Ectodermal cell (in vitro differentiated cells): Measurements from ENCODE around the gene MMD2.

Experiments used
- H3K27ac ChIP-seq: 2 replicates; pipeline ENCODE4 v1.7.0; 2013; ENCODE audit warnings: mild to moderate bottlenecking, low read depth, low read length; ENCODE audit not compliant: insufficient read depth, poor library complexity, severe bottlenecking
- H3K27me3 ChIP-seq: 2 replicates; pipeline ENCODE4 v1.7.0; 2013; ENCODE audit warnings: mild to moderate bottlenecking, low read length; ENCODE audit not compliant: insufficient read depth, control insufficient read depth, poor library complexity, severe bottlenecking
- H3K36me3 ChIP-seq: one replicate; pipeline ENCODE4 v1.7.0; 2013; ENCODE audit warnings: low read length; ENCODE audit not compliant: control insufficient read depth, insufficient read depth
- H3K4me1 ChIP-seq: one replicate; pipeline ENCODE4 v1.7.0; 2013; ENCODE audit warnings: low read length; ENCODE audit not compliant: control insufficient read depth, insufficient read depth
- H3K4me3 ChIP-seq: 2 replicates; pipeline ENCODE4 v1.7.0; 2013; ENCODE audit warnings: low read depth, low read length, control low read depth; ENCODE audit not compliant: insufficient read depth
- H3K9me3 ChIP-seq: 2 replicates; pipeline ENCODE4 v1.7.0; 2013; ENCODE audit warnings: mild to moderate bottlenecking, low read length, moderate library complexity; ENCODE audit not compliant: control insufficient read depth
- WGBS, 2 experiments: methylation state at CpG; one replicate each; pipeline ENCODE4 v1.1.7; 2013; ENCODE audit warnings: missing lambda C conversion rate in 2 of 2; 5-methylcytosine and 5-hydroxymethylcytosine counted together

MMD2 gene

DNA sequence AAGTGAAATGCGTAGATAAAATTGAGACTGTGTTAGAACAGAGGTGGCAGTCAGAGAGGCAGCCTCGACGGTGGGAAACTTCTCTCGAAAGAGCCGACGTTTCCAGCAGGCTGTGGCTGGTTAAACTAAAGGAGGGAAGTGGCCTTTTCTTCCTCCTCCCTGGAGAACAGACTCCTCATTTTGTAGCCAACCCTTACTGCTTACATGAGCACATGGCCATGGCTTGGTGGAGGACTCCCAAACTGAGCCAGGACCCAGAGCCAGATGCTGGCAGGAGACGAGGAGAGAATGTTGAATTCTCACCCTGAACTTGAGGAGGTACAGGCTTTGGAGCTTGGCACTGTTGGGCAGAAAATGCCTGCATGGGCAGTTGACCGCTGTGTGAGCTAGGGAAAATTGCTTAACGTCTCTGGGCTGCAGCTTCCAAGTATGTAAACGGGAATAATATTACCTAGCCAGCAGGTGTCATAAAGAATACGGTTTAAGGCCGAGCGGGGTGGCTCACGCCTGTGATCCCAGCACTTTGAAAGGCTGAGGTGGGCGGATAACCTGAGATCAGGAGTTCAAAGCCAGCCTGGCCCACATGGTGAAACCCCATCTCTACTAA, 24.5 kb downstream of the MMD2 start:
- WGBS, 2 experiments, result 88 to 89% methylated on average over 15 of the region's 15 CpGs
- H3K4me1 ChIP-seq, result no peaks in the 10 kb centered on the region
- no peak overlapping the region for H3K4me3 ChIP-seq
- H3K27ac ChIP-seq, result no peak overlapping the region
- no peaks in the 10 kb centered on the region for H3K36me3 ChIP-seq
- H3K9me3 ChIP-seq, result no peaks in the 10 kb centered on the region
- no peaks in the 10 kb centered on the region for H3K27me3 ChIP-seq

DNA sequence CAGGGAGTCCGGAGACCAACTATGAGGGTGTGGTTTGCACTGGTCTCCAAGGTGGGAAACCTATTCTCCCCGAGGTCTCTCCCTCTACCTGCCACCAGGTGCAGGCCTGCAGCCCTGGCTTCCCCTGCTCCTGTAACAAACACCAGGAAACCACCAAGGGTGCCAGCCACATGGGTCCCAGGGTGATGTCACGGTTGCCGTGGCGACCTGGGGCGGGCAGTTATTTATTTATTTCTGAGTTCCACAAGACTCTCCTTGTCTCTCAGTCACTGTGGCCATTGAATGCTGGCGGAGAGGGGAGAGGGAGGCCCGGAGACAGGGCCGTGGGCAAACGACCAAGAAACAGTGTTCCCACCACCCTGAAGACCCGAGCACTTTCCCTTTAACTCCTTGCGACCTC, 27.0 kb downstream of the MMD2 start:
- Histone ChIP-seq H3K9me3 (no peaks in the 10 kb centered on the region), H3K36me3 (no peaks in the 10 kb centered on the region), H3K27me3 (no peaks in the 10 kb centered on the region), H3K4me1 (no peaks in the 10 kb centered on the region), H3K4me3 (no peak overlapping the region), H3K27ac (no peak overlapping the region)
- 68 to 73% methylated on average over 10 to 12 of the region's 12 CpGs for WGBS, 2 experiments

DNA sequence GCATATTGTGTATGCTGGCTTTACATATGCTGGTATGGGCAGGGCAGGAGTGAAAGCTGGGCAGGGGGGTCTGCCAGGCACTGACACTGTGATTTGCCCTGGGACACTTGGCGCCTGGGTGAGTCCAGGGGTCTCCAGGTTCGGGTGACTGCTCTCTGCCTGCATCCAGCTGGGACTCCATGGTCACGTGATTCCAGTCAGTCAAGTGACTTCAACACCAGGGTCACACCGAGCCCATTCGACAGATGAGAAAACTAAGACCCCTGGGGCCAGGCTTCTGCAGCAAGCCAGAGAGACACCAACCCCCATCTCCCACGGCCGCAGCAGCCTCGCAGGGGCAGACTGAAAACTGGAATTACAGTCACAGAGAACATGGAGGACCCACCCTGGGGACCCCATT, 30.0 kb downstream of the MMD2 start:
- 89 to 90% methylated on average over 8 of the region's 8 CpGs for WGBS, 2 experiments
- H3K9me3 ChIP-seq, result no peaks in the 10 kb centered on the region
- H3K27ac ChIP-seq, result no peak overlapping the region
- H3K4me1 ChIP-seq, result no peaks in the 10 kb centered on the region
- no peak overlapping the region for H3K4me3 ChIP-seq
- no peaks in the 10 kb centered on the region for H3K36me3 ChIP-seq
- no peaks in the 10 kb centered on the region for H3K27me3 ChIP-seq

DNA sequence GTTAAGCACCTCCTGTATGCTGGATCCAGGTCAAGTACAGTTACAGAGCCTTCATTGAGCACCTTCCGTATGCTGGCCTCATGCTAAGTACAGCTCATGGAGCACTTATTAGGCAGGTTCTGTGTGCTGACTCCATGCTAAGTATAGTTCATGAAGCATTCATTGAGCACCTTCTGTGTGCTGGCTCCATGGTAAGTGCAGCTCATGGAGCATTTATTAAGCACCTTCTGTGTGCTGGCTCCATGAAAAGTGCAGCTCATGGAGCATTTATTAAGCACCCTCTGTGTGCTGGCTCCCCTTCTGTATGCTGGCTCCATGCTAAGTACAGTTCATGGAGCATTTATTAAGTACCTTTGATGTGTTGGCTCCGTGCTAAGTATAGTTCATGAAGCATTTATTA, 30.5 kb downstream of the MMD2 start:
- H3K27ac ChIP-seq, result no peak overlapping the region
- WGBS, 2 experiments, result 92 to 96% methylated on average over 2 of the region's 2 CpGs

DNA sequence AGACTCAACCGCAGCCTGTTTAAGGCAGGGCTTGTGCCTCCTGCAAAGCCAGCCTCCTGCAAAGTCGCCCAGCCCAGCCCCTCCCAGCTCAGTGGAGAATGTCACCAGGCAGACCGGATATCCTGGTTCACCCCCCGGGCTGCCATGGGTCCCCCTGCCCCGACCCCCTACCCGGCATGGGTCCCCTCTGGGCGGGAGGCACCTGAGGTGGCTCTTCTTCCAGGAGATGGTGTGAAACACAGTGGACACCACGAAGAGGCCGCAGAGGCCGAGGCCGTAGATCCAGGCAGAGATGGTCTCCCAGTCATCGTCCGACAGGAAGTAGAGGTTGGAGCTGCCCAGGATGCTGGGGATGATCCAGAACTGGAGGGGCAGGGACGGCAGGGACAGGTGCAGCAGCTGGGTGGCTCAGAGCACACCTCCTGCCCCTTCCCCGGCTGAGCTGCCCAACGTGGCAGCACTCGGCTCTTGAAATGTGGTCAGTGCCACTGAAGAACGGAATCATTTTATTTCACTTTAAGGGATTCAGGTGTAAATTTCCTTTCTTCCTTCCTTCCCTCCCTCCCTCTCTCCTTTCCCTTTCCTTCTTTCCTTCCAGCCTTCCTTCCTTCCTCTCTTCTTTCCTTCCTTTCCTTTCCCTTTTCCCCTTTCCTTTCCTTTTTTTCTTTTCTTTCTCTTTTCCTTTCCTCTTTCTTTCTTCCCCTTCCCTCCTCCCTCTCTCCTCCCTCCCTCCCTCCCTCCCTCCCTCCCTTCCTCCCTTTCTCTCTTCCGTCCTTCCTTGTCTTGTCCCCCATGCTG, 38.8 kb downstream of the MMD2 start:
- H3K27ac ChIP-seq, result no peak overlapping the region
- no peaks in the 10 kb centered on the region for H3K4me1 ChIP-seq
- no peak overlapping the region for H3K4me3 ChIP-seq
- no peaks in the 10 kb centered on the region for H3K36me3 ChIP-seq
- no peaks in the 10 kb centered on the region for H3K27me3 ChIP-seq
- H3K9me3 ChIP-seq, result no peaks in the 10 kb centered on the region
- 83 to 87% methylated on average over 19 of the region's 19 CpGs for WGBS, 2 experiments

More for the DNA sequence above, 30.5 kb downstream of the MMD2 start:
- Histone ChIP-seq H3K9me3 (no peaks in the 10 kb centered on the region), H3K4me3 (no peak overlapping the region), H3K27me3 (no peaks in the 10 kb centered on the region), H3K4me1 (no peaks in the 10 kb centered on the region), H3K36me3 (no peaks in the 10 kb centered on the region)

DNA sequence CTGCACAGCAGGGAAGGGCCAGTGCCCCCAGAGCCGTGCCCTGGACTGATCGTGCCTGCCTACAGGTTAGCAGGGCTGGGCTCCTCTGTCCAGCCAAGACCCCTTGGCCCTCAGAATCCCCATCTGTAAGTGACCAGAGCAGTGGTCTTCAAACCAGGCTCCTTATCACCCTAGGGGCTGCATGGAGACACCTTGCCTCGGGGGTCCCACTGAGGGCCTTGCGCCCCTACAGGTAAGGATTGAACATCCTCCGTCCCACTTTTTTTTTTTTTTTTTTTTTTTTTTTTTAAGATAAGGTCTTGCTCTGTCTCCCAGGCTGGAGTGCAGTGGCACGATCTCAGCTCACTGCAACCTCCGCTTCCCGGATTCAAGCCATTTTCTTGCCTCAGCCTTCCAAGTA, 42.9 kb downstream of the MMD2 start:
- no peaks in the 10 kb centered on the region for H3K4me1 ChIP-seq
- H3K36me3 ChIP-seq, result no peaks in the 10 kb centered on the region
- no peaks in the 10 kb centered on the region for H3K9me3 ChIP-seq
- H3K4me3 ChIP-seq, result no peak overlapping the region
- H3K27me3 ChIP-seq, result no peaks in the 10 kb centered on the region
- H3K27ac ChIP-seq, result no peak overlapping the region
- 78 to 84% methylated on average over 5 to 8 of the region's 8 CpGs for WGBS, 2 experiments

DNA sequence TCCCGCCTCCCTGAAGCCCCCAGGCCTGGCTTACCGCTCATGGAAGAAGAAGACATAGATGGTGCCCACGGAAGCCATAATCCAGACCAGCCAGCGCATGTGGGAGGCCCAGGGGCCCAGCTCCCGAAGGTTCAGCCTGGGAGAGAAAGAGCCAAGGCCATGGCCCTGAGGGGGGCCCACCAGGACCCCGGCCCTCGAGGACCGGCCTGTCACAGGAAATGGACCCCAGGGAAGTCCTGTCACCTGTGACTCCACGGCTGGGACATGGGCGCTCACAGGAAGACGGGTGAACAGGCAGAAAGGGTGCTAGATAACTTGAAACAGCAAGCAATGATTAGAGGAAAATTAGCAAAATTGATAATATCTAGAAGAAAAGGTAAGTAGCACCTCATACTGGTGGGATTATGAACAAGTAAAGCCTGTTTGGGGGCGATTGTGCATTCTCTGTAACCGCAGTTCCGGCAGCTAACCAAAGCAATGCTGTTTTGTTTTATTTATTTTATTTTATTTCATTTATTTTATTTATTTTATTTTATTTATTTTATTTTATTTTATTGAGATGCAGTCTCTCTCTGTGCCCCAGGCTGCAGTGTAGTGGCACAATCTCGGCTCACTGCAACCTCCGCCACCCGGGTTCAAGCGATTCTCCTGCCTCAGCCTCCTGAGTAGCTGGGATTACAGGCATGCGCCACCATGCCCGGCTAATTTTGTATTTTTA, 47.7 kb downstream of the MMD2 start:
- Histone ChIP-seq H3K36me3 (no peaks in the 10 kb centered on the region), H3K9me3 (no peaks in the 10 kb centered on the region), H3K4me3 (no peak overlapping the region), H3K27me3 (no peaks in the 10 kb centered on the region), H3K27ac (no peak overlapping the region), H3K4me1 (no peaks in the 10 kb centered on the region)
- 93% methylated on average over 18 to 19 of the region's 20 CpGs for WGBS, 2 experiments

DNA sequence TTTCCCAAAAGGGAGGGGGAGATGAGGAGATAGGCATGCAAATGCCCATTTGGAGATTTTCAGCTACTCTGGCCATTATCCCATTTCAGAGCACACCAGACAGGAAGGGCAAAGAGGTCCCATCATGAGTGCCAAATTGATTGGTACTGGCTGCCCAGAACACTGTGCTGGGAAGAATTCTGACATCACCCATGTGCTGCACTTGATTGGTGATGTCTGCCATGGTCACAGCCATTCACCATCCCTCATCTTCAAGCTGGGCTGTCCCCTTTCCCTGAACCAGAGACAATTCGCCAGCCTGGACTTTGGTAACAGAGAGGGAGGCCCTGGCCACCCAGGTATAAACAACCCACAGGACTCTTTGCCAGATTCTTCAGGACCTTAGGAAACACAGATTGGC, 52.3 kb downstream of the MMD2 start:
- WGBS, 2 experiments, result 76 to 84% methylated on average over 1 of the region's 1 CpG
- Histone ChIP-seq H3K9me3 (no peaks in the 10 kb centered on the region), H3K27ac (no peak overlapping the region), H3K27me3 (no peaks in the 10 kb centered on the region), H3K36me3 (no peaks in the 10 kb centered on the region), H3K4me3 (no peak overlapping the region), H3K4me1 (no peaks in the 10 kb centered on the region)

DNA sequence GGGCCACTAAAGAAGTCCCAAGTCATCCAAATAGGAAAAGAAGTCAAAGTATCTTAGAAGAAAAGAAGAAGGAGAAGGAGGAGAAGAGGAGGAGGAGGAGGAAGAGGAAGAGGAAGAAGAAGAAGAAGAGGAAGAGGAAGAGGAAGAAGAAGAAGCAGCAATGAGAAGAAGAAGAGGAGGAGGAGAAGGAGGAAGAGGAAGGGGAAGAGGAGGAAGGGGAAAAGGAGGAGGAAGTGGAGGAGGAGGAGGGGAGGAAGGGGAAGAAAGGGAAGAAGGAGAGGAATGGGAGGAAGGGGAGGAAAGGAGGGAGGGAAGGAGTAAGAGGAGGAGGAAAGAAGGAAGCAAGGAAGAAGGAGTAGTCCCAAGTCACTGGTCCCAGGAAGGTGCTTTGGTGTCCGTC, 53.8 kb downstream of the MMD2 start:
- Histone ChIP-seq H3K4me3 (no peak overlapping the region), H3K27ac (no peak overlapping the region), H3K36me3 (no peaks in the 10 kb centered on the region), H3K27me3 (no peaks in the 10 kb centered on the region), H3K4me1 (no peaks in the 10 kb centered on the region), H3K9me3 (no peaks in the 10 kb centered on the region)
- WGBS, 2 experiments, result 71 to 94% methylated on average over 1 of the region's 1 CpG

DNA sequence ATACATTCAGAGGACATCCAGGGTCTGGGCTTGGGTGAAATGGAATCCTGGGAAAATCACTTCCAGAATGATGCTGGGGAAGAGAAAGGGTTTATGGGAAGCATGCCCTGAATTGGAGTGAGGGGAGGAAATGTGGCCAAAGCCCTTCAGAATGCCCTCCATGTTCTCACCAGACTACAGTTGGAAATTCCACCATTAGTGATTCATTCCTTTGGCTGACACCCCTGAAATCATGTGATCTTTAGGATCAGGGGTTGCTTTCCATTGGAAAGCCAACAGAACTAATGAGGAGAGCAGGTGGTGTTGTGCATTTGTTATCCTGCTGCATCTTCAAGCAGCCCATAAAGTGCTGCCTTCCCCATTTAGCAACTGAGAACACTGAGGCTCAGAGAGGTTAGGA, 54.6 kb downstream of the MMD2 start:
- no peak overlapping the region for H3K4me3 ChIP-seq
- no peaks in the 10 kb centered on the region for H3K9me3 ChIP-seq
- no peaks in the 10 kb centered on the region for H3K36me3 ChIP-seq
- no peak overlapping the region for H3K27ac ChIP-seq
- H3K27me3 ChIP-seq, result no peaks in the 10 kb centered on the region
- no peaks in the 10 kb centered on the region for H3K4me1 ChIP-seq
